ENCODE data around the gene SPOCK2.
A peak's percentile ranks its signal among the peaks of the same experiment; 100 is the strongest.
"Not testable (repeated sequence)": the region's sequence is repeated elsewhere in the genome, so short reads cannot be mapped to it uniquely, and the experiment has no call there.

SPOCK2 gene

DNA sequence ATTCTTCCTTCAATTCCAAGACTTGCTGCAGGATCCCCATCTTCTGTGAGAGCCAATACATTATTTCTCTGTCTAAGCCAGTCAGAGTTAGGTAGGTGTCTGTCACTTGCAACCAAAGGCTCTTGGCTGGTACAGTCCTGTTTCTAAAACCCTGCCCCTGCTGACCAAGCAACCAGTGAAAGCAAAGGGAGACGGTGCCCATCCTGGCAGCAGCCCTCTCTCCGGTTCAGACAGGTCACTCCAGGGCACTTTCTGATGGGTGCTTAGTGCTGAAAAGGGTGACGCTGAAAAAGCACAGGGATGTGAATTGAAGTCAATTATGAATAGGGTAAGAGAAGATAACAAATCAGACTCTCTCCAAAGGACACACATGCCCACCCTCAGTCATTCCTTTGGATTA, 37.5 kb downstream of the SPOCK2 start:
- no peak for DNase-seq

GRCh38 chr10:72049969-72050781, 38.2 kb downstream of the SPOCK2 start:
- no peak for DNase-seq

DNA sequence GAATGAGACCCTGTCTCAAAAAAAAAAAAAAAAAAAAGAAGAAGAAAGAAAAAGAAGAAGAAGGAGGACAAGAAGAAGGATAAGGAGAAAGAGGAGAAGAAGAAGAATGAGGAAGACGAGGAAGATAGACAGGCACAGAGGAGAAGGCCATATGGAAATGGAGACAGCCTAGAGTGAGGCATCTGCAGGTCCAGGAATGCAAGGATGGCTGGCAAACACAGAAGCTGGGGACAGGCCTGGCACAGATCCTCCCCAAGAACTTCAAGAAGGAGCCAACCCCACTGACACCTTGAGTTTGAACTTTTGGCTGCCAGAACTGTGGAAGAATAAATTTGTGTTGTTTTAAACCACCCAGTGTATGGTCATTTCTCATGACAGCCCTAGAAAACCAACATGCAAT, 38.9 kb downstream of the SPOCK2 start:
- DNase-seq = no peak

DNA sequence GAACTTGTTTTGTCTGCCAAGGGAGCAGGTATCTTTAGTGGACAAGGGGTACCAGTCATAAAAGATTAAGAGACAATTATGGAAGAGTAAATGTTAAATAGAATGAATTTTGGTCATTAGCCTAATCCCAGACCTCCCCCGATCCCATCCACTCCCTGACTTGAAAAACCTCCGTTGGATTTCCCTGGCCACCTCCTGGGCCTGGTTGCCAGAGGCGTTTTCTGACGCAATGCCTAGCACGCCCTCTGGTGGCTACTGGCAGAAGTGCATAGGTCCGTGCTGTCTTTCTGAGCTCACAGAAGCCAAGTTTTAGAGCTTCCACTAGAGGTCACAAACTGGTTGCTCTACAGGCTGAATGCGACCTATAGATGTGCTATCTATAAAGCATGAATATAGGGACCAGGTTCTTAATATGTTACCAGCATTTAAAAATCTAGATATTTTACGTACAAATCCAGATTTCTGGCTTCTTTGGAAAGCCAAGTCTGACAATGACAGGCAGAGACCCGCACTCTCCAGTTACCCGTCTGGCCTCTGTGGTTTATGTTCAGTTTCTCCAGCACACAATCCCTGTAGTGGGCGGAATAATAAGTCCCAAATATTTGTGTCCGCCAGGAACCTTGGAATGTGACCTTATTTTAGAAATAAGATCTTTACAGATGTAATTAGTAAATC, 39.8 kb downstream of the SPOCK2 start:
- DNase-seq = peak; percentile 85

DNA sequence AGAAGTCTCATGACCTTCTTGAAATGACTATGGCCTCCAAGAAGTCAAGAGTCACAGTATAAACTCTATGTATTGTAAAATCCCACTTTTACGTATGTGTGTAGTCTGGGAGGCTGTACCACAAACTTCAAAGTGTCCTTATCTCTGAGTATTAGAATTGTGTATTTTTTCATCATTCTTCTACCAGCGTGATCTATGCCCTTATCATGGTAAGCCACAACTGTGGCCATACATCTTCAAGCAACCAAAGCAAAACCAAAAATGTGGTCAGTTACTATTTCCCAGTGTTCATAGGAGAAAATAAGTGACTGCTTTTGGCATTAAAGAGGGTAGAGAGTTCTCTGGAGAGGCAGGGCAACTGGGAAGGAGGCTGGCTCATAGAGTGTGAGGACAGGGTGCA, 42.8 kb downstream of the SPOCK2 start:
- no peak for DNase-seq

DNA sequence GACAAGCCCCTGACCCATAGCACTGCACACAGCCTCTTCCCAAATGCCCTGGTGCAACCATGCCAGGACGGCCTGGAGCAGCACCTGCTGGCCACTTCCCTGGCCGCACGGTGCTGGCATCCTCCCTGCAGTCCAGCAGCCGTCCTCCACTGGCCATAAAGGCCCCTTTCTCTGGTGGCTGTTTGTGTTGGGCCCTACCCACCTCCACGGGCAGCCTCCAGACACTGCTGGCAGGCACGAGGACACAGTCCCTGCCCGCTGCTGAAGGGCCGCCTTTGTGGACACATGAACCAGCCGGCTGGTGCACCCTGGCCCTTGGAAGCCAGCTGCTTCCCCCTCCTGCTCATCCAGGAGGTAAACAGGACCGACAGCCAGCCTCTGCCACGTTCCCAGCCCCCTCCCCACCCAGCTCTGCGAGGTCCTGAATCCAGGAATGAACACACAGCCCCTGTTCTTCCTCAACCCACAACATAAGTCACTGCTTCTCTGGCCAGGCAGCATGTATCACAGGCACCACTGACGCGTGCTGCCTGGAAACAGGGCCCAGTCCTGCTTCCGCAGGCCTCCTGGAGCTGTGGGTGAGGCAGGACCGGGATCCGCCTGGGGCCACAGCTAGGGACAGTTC, 43.8 kb downstream of the SPOCK2 start:
- no peak for DNase-seq

GRCh38 chr10:72043016-72043834, 45.1 kb downstream of the SPOCK2 start:
- no peak for DNase-seq

DNA sequence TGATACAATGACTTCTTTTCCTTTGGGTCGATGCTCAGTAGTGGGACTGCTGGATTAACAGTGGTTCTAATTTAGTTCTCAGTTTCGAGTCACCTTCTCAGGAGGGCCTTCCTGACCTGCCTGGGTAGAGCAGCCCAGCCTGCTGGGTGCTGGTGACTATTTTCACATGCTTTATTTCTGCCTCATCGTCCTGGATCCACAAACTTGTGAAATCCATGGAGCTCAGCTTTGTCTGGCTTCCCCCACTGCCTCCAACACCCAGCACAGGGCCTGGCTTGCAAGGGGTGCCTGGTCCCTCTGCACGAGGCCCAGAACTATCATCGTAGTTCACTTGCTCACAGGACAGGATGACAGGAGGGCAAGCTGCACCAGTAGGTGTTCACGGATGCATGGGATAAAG, 46.9 kb downstream of the SPOCK2 start:
- DNase-seq = no peak

GRCh38 chr10:72039377-72039776, 49.0 kb downstream of the SPOCK2 start:
- DNase-seq = no peak

DNA sequence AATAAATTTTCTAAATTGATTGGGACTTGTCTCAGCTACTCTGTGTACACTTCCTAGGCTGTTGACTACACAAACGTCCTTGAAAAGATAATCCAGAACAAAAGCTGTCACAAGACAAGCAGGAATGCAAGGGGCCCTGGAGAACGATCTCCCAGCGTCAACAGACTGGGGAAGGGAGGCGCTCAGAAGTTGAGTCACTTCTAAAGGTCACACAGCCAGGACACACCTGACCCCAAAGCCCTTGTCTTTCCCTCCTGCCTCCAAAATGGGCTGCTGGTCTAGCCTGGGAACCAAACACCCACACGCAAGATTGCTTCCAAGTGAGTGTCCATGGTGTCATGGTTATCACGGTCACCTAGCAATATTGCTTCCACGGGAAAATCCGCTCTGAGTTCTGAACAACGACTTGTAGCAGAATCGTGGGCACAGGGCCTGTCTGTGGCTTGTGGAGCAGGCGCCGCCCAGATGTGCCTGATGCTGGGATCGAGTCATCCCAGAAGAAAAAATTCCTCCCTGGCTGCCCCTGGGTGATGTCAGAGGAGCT, 49.8 kb downstream of the SPOCK2 start:
- DNase-seq = no peak

GRCh38 chr10:72037811-72038210, 50.5 kb downstream of the SPOCK2 start:
- DNase-seq = no peak

GRCh38 chr10:72037266-72037665, 51.1 kb downstream of the SPOCK2 start:
- DNase-seq = no peak

DNA sequence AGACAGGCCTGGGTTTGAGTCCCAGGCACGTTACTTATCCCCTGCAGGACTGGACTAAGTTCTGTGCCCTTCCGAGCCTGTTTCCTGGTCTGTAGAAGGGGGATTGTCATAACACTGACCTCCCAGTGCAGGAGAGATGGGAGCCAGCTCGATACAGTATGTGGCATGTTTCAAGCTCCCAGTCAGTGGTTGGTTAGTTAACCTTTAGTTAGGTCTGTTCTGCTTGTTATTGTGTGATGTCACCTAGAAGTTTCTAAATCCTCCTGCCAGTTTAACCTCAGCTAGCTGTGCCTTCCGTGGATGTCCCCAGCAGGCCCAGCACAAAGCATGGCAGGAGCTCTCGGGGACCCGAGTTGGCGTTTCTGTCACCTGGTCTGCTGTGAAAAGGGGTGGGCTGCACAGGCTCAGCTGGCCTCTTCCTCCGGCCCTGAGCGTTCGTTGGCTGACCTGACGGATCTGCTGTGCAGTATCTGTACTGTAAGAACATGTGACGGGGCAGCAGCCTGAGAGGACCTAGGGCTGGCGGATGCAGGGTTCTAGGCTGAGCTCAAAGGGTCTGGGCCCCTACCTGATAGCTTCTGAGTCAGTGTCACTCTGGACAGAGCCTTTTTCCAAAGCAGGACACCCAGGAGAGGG, 53.0 kb downstream of the SPOCK2 start:
- no peak for DNase-seq

DNA sequence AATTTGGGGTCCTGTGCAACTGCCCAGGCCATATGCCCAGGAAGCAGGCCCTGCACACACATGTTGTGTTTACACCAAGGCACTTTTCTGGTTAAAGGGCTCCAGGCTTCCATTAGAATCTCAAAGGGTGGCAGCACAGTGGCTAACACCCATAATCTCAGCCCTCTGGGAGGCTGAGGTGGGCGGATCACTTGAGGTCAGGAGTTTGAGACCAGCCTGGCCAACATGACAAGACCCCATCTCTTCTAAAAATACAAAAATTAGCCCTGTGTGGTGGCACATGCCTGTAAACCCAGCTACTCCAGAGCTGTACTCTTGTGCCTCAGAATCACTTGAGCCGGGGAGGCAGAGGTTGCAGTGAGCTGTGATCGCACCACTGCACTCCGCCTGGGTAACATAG, 53.6 kb downstream of the SPOCK2 start:
- no peak for DNase-seq

DNA sequence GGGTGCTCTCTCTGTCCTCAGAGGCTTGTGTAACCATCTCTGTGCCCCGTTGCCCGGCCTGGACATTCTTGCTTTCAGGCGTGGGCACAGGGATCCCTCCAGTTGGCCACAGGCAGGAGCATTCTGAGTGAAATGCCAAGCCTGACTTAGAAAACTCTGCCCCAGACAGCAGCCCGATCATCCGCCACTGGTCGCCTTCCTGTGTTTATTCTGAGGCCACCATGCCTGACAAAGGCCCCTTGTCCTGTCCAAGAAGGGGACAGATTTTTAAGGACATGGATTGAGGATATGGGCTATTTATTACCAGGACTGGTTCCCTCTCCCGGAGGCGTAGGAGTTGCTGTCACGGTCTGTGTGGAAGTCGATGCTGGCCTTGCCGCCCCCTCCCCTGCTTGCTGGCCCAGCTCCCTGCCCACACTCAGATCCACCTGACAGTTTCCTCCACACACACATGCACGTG, 54.3 kb downstream of the SPOCK2 start:
- DNase-seq = no peak

- DNase-seq = not testable (repeated sequence)
These were observed 55.8 kb downstream of the SPOCK2 start for GRCh38 chr10:72032409-72033162.

DNA sequence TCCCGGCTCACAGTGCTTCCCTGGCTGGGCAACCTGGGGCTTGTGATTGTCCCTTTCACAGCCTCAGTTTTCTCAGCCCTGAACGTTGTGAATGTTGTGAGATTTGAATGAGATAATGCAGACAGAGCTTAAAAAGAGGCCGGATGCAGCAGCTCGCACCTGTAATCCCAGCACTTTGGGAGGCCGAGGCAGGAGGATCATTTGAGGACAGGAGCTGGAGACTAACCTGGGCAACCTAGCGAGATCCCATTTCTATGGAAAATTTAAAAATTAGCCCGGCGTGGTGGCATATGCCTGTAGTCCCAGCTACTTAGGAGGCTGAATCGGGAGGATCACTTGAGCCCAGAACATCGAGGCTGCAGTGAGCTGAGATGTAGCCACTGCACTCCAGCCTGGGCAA, 56.6 kb downstream of the SPOCK2 start:
- no peak for DNase-seq

- DNase-seq = no peak
These were observed 57.4 kb downstream of the SPOCK2 start for GRCh38 chr10:72030762-72031543.

DNA sequence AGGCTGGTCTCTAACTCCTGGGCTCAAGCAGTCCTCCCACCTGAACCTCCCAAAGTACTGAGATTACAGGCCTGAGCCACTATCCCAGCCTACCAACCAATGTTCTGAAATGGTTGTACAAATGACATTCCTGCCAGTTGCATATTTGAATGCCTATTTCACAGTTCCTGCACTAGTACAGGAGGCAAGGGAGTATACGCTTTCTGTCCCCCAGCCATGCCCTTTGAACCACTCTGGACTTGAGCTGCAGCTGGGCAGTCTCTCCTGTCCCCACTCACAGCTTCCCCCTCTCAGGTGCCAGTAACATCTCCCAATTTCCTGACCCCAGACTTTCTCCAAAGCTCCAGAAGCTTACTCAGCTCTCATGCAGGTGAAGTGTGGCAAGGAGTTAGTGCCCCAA, 58.9 kb downstream of the SPOCK2 start:
- no peak for DNase-seq

GRCh38 chr10:72027498-72027897, 60.9 kb downstream of the SPOCK2 start:
- no peak for DNase-seq
